Fibroblast of skin of left quadriceps (primary cell): ENCODE measurements around the gene SIRPG.
"Not testable (repeated sequence)": the region's sequence is repeated elsewhere in the genome, so short reads cannot be mapped to it uniquely, and the experiment has no call there.

Source experiments
- DNase-seq, 2 experiments: peaks; one replicate each; pipeline ENCODE4 v3.0.0-alpha.2; 2013; ENCODE audit warnings: low read depth in 2 of 2

The SIRPG gene

DNA sequence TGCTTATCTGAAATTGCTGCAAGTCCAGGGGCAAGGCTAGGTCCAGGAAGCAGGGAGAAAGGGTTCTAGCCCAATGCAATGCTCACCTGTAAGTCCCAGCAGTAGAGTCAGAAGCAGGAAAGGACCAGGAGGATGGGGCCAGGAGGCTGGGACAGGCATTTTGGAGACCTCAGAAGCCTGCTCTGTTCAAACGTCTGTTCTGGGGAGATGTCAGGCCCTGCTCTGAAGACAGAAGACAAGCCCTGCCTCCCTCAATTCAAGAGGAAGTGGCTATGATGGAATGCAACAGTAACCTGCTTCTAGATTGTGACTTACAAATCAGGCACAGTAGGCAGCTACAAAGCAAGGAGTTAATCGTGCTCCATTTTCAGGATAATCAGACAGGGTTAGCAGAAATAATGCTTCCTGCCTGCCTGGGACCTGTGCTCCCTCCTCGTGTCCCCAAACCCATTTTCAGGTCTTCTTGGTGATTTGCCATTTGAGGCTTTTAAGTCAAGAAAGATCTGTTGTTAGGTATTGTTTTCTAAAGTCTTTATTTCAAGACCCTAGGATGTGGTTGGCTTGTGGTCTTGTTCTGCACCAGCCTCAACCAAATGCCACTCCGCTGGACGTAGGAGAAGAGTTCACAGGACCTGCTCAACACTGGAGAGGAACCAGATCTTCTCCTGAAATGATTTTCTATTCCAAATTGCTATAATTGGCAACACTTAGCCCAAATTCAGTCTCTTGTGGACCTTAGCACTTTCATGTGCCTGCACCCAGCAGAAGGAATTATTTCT is at the start of gene SIRPG:
SIRPG (minus strand) TSS at position 224 of the 779 bp plus-strand sequence; CDS start at position 159, 65 bp downstream.
- no peak for DNase-seq

DNA sequence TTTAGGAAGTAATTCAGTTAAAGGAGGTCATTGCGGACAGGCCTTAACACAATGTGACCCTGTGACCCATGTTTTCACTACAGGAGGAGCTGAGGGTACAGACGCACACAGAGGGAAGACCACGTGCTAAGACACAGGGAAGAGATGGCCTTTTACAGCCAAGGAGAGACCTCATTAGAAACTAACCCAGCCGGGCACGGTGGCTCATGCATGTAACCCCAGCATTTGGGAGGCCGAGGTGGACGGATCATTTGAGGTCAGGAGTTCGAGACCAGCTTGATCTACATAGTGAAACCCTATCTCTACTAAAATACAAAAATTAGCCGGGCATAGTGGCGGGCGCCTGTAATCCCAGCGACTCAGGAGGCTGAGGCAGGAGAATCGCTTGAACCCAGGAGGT is 49.3 kb upstream of the SIRPG start:
- not testable (repeated sequence) for DNase-seq

DNA sequence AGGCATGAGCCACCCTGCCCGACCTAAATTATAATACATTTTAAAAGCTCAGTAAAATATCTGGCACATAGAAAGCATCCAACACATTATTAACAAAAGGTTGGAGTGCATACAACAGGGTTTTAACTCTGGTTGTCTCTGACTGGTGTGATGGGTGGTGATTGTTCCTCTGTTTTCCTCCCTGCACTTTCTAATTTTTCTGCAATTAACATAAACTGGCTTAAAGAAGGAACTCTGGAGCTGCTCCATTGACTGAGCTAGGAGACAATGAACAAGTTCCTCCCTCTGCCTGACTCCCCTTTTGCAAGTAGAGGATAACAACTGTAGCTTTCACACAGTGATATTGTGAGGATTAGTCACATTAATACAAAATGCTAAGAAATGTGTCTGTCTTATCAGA is 48.5 kb upstream of the SIRPG start:
- DNase-seq, result no peak

DNA sequence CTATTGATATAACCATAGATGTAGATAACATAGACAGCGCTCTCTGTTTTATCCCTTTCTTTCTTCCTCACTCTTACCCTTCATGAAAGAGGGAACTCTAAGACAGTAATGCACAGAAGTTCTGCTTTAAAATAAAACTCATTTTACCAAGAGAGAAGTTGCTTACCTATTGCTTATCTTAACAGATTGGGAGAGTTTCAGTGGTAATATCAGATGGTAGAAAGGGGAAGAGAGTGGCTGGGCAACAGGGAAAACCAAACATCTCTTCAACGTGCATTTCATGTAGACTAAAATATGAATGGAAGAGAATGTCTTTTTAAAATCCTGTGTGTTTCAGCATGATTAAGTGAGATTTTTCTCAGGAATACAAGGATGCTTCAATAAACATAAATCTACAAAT is 45.3 kb upstream of the SIRPG start:
- no peak for DNase-seq

DNA sequence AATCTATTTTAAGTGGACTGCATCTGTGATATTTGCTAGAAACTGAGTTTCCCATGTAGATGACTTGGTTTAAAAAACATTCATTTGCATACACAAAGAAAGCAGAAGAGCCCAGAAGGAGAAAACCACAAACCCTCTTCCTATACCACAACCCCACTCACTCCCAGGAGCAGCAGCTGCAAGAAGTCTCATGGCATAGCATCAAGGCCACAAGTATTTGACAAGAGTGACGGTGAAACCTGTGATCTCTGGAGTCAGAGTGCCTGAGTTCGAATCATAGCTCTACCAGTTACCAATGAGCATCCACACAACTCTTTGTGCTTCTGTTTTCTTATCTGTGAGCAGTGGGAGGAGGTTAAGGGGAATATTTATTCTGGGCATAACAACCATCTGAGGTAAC is 44.7 kb upstream of the SIRPG start:
- no peak for DNase-seq

DNA sequence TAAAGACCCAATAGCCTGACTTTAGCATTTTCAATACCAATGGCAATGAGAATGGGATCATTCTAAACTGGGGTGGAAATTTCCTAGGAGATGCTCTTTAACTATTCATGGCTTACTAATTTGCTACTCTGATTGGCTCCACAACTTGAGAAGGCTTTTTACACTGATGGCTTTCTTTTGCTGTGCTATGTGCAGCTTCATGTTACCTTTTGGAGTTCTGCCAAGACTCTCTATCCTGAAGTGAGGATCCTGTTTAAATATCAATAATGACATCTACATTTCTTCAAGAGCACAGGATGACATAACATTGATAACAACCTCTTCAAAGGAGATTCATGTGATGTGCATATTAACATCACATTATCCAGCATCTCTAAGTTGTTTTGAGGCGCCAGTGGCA is 43.4 kb upstream of the SIRPG start:
- DNase-seq, result no peak

DNA sequence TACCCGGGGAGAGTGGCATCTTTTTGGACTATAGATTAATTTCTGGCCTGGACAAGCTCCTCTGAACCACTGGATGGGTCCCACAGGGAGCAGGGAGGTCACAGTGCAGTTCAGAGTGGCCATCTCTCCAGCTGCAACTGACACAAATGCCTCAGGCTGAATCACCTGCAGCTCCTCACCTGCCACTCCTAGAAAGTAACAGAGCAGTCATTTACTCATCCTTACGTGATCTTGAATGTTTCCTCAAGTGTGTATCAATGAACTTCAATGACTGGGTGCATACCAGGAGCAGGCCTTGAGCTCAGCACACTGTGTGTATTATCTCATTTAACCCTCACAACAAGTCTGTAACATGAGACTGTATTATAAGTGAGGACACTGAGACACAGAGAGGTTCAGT is 40.0 kb upstream of the SIRPG start:
- DNase-seq, result no peak

DNA sequence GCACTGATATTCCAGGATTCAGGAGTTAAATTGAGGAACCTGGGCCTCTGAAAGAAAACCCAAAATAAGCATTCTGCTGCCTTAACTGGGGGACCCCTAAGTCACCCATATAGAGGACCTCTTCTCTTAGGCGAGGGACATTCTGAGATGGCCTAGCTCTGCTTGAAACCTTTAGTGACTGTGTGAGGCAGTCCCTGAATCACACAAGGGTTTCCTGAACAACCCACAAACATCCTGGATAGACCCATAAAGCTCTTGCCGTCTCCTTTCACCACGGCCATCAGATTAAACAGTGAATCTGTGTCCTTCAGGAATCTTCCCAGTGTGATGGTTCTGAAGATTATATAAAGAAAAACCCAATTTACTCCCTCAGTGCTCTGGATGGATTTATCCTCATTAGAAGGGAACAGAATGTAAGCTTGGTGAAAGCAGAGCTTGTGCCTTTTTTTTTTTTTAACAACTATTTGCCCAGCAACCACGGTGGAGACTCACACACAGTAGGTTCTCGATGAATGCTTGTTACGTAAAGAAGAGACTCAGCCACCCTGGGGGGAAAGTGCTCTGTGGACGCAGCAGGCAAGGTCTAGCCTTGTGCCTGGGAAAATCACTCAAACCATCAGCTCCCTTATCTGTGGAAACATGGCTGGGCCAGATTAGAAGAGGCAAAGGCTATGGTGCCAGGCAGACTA is 39.1 kb upstream of the SIRPG start:
- DNase-seq, result no peak

DNA sequence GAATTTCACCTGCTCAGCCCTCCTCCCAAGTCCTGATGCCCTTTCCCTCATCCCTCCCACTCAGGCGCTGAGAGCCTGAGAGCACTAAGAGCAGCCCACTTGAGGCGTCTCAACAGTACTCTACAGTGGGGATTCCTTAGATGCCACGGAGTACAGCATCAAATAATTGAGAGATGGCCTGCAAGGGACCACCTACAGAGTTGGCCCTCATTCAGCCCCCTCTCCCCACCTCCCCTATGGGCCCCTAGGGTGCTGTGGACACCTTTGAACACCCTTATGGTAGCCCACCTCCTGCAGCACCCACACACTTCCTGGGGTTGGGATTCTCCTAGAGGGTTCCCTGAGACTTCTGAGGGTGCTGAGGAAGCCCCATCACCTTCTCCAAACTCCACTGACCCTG is 37.1 kb upstream of the SIRPG start:
- no peak for DNase-seq

DNA sequence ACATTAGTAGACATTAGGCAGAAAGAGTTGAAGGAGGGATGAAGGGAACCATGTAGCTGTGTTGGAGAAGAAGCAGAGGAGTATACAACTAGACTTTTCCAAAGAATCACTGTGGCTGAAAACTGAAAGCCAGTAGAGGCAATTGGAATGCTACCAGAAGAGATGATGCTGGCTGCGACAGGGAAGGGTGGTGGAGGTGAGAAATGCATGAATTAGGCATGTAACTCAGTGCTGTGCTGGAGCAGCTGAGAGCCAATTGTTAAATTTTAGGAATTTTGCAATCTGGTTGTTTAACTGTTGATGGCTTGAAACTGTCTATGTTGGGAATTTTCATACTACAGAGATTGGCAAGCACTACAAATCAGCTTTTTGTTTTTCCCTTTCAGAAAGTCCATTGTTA is 35.8 kb upstream of the SIRPG start:
- DNase-seq, result no peak

DNA sequence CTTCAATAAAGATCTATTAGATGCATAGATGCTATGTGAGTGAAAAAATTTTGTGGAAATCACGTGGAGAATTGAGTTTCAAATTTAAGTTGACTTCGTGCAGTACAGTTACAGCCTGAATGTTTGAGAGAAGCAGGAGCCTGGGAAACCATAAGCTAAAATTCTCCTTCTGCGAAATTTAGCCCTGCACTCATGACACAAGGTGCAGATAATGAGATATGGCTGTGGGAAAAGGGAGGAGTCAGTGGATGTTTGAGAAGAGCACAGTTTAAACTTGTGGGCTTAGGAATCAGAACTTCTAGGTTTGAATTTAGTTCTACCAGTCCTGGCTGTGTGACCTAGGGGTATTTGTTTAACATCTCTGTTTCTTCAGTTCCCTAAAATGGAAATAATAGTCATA is 32.1 kb upstream of the SIRPG start:
- no peak for DNase-seq

DNA sequence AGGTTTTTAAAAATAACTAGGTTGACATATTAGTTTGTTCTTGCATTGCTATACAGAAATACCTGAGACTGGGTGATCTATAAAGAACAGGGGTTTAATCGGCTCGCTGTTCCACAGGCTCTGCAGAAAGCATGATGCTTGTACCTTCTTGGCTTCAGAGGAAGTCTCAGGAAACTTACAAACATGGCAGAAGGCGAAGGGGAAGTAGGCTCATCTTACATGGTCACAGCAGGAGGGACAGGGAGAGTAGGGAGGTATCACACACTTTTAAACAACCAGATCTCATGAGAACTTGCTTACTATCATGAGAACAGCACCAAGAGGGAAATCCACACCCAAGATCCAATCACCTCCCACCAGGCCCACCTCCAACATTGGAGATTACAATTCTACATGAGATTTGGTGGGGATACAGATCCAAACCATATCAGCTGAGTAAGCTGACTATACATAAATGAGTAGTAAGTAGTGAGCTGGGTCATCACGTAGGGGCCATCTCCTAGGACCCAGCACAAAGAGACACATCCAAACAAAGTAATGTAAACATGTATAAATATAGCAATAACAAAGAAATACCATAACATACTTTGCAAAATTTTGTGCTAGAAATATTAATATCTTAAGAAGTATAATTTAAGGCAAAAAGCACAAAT is 31.4 kb upstream of the SIRPG start:
- DNase-seq, result no peak

DNA sequence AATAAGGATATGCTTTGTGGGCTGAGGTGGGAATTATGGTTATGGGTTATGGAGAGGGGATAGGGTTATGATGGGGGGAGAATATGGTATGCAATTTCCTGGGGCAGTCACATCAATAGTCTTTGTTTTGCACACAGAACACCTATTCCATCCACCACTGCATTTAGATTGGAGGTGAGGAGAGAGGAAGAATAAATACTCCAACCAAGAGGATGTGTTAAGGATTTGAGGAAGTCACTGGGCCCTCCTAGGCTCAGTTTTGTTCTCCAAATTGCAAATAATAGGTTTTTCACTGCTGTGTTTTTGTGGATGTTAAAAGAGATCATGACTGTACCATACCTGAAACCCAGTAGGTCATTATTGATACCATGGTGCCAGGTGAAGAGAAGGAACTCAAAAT is 29.5 kb upstream of the SIRPG start:
- no peak for DNase-seq

DNA sequence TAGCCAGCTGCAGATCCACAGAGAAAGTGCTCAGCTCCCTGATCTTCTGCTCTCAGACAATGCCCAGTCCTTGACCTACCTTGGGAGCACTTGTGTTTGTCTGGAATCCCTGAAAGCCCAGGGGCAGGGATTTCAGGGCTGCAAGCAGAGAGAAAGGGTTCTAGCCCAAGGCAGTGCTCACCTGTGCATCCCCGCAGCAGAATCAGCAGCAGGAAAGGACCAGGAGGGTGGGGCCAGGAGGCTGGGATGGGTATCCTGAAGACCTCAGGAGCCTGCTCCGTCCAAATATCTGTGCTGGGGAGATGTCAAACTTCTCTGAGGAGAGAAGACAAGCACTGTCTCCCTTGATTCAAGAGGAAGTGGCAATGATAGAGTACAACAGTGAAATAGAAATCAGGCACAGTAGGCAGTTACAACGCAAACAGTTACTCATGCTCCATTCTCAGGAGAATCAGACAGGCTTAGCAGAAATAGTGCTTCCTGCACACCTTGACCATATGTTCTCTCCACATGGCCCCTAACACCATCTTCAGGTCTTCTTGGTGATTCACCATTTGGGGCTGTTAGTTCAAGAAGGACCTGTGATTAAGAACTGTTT is 28.7 kb upstream of the SIRPG start:
- DNase-seq, result no peak

DNA sequence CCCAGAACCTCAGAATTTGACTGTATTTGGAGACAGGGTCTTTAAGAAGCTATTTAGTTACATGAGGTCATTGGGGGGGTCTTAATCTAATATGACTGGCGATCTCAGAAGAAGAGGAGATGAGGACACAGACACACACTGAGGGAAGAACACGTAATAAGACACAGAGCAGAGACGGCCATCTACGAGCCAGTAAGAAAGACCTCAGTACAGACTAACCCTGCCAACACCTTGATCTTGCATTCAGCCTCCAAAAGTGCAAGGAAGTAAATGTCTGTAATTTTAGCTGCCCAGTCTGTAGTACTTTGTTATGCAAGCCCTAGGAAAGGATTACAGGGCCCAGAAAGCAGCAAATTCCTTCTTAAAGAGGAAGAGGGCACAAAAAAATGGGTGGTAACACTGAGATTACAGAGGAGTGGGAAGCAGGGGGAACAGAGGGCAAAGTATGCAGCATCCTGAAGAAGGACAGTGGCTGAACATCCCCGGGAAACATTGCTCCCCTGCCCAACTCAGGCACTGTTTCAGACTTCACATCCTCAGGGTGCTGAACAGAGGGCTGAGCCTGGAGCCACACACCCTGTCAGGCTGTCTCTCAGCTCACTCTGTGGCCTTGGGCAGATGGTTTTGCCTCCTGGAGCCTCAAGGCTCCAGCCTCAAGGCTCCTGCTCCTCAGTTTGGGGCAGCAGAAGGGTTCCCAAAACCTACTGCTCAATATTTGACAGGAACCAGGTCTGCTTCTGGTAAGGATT is 27.9 kb upstream of the SIRPG start:
- no peak for DNase-seq

DNA sequence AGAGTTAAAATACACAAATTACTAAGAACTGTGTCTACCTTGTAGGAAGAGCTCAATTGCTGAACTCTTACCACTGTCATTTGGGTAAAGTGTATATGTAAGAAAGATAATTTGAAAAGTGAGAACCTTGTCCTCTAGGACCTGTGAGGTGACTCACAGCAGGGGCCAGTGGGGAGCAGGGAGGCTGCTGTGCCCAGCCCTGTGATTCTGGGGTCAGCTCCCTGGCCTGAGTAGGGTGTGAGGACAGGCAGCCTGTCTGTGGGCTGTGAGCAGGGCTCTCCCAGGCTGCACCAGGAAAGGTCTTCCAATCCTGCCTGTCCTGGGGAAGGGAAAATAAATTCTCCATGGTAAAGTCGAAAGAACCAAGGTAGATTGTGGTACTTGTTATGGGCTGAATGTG is 27.3 kb upstream of the SIRPG start:
- no peak for DNase-seq

DNA sequence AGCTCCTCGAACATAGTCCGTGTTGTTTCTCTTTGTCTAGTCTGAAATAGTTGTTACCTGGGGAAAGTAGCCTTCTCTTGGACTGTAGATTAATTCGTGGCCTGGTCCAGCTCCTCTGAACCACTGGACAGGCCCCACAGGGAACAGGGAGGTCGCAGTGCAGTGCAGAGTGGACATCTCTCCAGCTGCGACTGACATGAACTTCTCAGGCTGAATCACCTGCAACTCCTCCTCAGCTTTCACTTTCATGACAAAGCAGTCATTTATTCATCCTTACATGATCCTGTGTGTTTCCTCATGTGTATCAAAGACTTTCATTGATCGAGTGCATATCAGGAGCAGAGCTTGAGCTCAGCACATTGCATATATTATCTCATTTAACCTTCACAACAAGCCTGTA is 19.1 kb upstream of the SIRPG start:
- no peak for DNase-seq

DNA sequence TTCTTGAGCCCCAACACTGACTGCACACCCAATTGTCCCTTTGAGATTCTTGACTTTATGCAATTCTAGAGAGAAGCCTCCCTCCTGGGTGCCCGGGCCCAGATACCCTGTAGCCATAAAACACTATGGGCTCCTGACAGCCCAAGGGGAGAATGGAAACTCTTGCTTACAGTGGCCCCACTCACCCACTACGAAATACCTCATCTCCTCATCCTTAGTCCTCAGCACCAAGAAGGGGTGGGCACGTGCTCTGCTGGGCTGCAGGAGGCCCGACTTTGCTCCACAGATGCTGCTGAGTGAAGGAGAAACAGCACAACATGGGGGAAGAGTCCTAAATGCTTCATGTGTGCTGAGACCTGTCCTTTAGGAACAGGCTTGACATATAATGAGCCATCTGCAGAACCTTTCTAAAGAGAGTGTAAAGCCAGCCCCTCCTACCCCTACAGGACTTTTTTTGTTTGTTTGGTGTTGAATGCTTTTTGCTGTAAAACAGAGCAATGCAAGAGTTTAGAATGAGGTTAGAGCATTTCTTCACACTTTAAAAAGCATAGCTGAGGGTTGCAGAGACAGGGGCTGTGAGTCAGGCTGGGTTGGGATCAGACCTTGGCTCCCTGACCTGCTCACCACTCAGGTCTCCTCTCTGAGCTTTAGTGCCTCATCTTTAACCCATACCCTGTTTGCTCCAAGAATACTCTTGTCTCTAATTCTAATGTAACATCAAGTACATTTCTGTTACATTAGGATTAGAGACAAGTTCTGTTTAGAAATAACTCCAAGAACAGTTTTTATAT is 17.6 kb upstream of the SIRPG start:
- DNase-seq, result no peak

DNA sequence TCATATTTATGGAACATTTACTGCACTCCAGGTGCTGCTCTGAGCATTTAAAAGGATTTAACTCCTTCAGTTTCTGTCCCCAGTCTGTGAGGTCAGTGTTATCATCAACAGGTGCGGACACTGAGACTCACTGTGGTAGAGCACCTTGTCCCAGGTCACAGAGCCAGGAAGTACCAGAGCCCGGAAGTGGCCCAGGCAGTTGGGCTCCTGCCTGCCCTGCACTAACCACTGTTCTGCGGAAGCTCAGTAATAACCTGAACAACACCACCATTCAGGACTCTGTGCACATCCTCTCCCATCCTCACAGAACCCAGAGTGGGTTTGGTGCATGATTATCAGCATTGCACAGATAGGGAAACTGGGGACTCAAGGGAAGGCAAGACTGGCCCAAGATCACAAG is 16.8 kb upstream of the SIRPG start:
- DNase-seq, result no peak

DNA sequence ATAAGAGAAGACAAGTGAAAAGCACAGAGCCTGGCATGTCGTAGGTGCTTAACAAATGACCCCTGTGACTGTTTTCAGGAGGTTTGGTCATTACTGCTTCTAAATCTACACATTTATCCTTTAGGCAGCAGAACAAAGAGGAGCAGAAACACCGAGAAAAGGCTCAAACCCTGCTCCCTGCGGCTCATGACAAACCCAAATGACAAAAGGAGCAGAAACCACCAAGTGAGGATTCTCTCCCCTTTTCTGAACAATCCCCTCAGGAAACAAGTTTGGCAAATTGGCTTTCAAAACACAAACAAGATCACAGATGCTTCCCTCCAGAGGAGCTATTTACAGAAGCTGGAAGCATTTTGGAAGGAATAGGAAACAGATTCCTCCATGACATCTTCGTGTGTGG is 15.8 kb upstream of the SIRPG start:
- no peak for DNase-seq

DNA sequence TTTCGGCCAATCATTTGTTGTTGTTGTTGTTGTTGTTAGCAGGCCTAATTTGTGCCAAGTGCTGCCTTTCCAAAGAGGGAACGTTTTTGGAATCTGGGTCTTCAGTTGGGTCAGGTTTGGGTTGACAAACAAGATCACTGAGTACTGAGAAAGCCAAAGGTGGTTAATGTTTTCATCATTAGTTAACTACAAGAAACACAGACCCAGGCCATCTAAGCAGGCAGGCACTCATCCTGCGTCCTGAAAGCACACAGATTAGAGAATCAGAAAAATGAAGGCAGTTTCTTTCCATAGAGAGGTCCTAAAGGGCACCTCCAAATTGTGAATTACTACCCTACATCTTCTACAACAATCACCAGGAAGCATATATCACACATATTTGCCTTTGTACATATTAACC is 15.1 kb upstream of the SIRPG start:
- DNase-seq, result no peak
